HEK293T (cell line): ENCODE data around the gene NUDT6.
A peak's percentile ranks its signal among the peaks of the same experiment; 100 is the strongest.

Experiments
- CTCF ChIA-PET: fragments of 350-600 bp; formaldehyde crosslinking; extraction: SDS; loops from one replicate; lab custom pipeline; 2021; ENCODE audit warnings: antibody characterized with exemption, inconsistent platforms; lab: Yijun Ruan, JAX
- POLR2A ChIA-PET: fragments of 350-600 bp; formaldehyde crosslinking; extraction: SDS; loops from one replicate; lab custom pipeline; 2020; ENCODE audit warnings: antibody characterized with exemption, inconsistent platforms; lab: Yijun Ruan, JAX
- DNase-seq: peaks from one replicate; pipeline ENCODE4 v3.0.0; 2012; ENCODE audit warnings: mixed read lengths; ENCODE audit errors: extremely low spot score
- ARNT ChIP-seq: fragments of 450-650 bp; IDR thresholded peaks from 2 replicates; pipeline ENCODE4 v1.6.1; 2017; ENCODE audit warnings: mild to moderate bottlenecking
- BHLHE40 ChIP-seq: fragments of 450-650 bp; IDR thresholded peaks from 2 replicates; pipeline ENCODE4 v1.6.1; 2016; ENCODE audit warnings: mild to moderate bottlenecking, moderate library complexity, borderline replicate concordance
- CTBP1 ChIP-seq: fragments of 450-650 bp; IDR thresholded peaks from 2 replicates; pipeline ENCODE4 v1.6.1; 2016; ENCODE audit warnings: borderline replicate concordance
- ELF4 ChIP-seq: fragments of 450-650 bp; IDR thresholded peaks from 2 replicates; pipeline ENCODE4 v1.6.1; 2017; ENCODE audit warnings: antibody characterized with exemption
- FOXA1 ChIP-seq: fragments of 450-650 bp; IDR thresholded peaks from 2 replicates; pipeline ENCODE4 v1.6.1; 2016; ENCODE audit warnings: mild to moderate bottlenecking
- FOXK2 ChIP-seq: fragments of 450-650 bp; IDR thresholded peaks from 2 replicates; pipeline ENCODE4 v1.6.1; 2016; ENCODE audit warnings: mild to moderate bottlenecking
- FOXM1 ChIP-seq: fragments of 450-650 bp; IDR thresholded peaks from 2 replicates; pipeline ENCODE4 v1.6.1; 2017; ENCODE audit warnings: mild to moderate bottlenecking, borderline replicate concordance
- HDGF ChIP-seq: fragments of 450-650 bp; IDR thresholded peaks from 2 replicates; pipeline ENCODE4 v1.6.1; 2017; ENCODE audit warnings: antibody characterized with exemption, borderline replicate concordance
- L3MBTL2 ChIP-seq: fragments of 450-650 bp; conservative IDR thresholded peaks from 2 replicates; pipeline ENCODE4 v1.6.1; 2016; ENCODE audit warnings: mild to moderate bottlenecking
- LEF1 ChIP-seq: fragments of 450-650 bp; IDR thresholded peaks from 2 replicates; pipeline ENCODE4 v1.6.1; 2017; ENCODE audit warnings: mild to moderate bottlenecking, borderline replicate concordance
- NFRKB ChIP-seq: fragments of 450-650 bp; IDR thresholded peaks from 2 replicates; pipeline ENCODE4 v1.6.1; 2016; ENCODE audit warnings: mild to moderate bottlenecking, moderate library complexity
- SP1 ChIP-seq: fragments of 450-650 bp; IDR thresholded peaks from 2 replicates; pipeline ENCODE4 v1.6.1; 2017
- SUZ12 ChIP-seq: fragments of 450-650 bp; IDR thresholded peaks from 2 replicates; pipeline ENCODE4 v1.6.1; 2016; ENCODE audit warnings: mild to moderate bottlenecking
- TARDBP ChIP-seq: fragments of 450-650 bp; IDR thresholded peaks from 2 replicates; pipeline ENCODE4 v1.6.1; 2016
- ZNF384 ChIP-seq: fragments of 450-650 bp; IDR thresholded peaks from 2 replicates; pipeline ENCODE4 v1.6.1; 2016
- TF ChIP-seq, protein P1 (sequence below): fragments of 450-650 bp; IDR thresholded peaks from 2 replicates; pipeline ENCODE4 v1.6.1; 2016

The NUDT6 gene, protein sequence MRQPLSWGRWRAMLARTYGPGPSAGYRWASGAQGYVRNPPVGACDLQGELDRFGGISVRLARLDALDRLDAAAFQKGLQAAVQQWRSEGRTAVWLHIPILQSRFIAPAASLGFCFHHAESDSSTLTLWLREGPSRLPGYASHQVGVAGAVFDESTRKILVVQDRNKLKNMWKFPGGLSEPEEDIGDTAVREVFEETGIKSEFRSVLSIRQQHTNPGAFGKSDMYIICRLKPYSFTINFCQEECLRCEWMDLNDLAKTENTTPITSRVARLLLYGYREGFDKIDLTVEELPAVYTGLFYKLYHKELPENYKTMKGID

DNA sequence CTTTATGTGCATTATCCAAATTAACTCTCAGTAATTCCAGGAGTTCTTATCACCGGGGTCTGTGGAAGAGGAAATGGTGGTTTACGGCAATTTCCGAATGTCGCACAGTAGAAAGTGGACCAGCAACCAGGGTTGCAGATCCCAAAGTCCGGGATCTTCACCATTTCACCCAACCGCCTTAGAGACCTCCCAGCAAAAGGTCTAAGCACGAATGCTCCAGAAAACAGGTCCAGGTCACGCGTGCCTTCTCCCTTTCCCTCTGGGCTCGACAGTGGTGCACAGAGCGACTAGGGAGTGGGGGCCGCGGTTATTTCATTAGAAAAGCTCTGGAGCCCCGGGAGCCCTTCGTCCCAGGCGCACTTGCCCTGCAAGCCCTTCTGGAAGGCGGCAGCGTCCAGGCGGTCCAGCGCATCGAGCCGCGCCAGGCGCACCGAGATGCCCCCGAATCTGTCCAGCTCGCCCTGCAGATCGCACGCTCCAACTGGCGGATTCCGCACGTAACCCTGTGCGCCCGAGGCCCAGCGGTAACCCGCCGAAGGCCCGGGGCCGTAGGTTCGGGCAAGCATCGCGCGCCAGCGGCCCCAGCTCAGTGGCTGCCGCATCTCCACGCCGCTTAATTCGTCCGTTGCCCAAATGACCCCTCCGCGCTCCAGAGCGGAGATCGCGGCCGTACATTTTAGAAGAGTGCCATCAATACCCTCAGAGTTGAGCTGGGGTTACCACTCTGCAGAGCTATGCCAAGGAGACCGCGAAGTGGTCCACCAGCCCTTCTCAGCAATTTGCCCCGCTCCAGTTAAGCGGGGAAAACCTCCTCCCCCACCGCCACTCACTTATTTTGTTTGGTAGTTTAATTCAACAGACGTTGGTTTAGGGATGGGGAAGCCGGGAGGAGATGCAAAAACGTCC, at the start of gene NUDT6:
Gene NUDT6 (minus strand): TSS at position 627 of the 906 bp plus-strand sequence. CDS start 25 bp downstream, at position 602.
- DNase-seq = peak; percentile 66
- POLR2A ChIA-PET = interaction anchor here (0.5 to 1.7 kb wide), 4 partner anchors 65 to 189 kb away, joined by 3 to 8 read pairs (median 5); partner anchors contain the start of gene BBS12
- TF ChIP-seq BHLHE40 (no peak), L3MBTL2 (peak; percentile 55), SP1 (no peak)
- CTCF ChIA-PET = interaction anchor here (0.7 kb wide), 1 partner anchor 15 kb away, joined by 3 read pairs; no protein-coding TSS in a partner anchor

DNA sequence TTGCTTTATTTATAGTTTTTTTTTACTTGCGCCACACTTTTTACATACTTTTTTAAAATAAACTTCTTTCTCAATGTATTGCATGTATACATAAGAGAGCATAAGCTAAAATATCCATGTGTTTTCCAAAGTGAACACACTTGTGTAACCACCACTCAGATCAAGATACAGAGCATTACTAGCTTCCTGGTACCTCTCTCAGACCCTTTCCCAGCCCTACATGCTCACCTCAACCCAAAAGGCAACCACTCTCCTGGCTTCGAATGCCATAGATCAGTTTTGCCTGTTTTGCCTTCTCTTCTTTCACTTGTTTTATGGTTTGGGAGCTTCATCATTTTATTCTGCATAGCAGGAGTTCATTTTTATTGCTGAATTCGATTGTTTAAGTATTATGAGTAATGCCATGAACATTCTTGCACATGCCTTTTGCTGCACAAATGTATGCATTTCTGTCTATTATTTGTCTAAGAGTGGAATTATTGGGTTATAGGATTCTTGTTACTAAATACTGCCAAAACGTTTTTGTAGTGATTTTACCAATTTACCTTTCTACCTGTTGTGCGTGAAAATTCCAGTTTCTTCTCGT, 45.9 kb upstream of the NUDT6 start:
- POLR2A ChIA-PET = no interaction called here
- DNase-seq = no peak
- CTCF ChIA-PET = no interaction called here
- no peak for TF ChIP-seq L3MBTL2
- TF ChIP-seq ARNT = no peak
- no peak for TF ChIP-seq NFRKB
- TF ChIP-seq SUZ12 = no peak
- TF ChIP-seq SP1 = no peak
- TF ChIP-seq TARDBP = no peak
- TF ChIP-seq FOXK2 = no peak
- no peak for TF ChIP-seq FOXM1
- no peak for TF ChIP-seq HDGF
- TF ChIP-seq ELF4 = no peak
- peak; percentile 43; the same call in 1 of the 2 replicates for TF ChIP-seq CTBP1
- no peak for TF ChIP-seq FOXA1
- TF ChIP-seq, protein P1, sequence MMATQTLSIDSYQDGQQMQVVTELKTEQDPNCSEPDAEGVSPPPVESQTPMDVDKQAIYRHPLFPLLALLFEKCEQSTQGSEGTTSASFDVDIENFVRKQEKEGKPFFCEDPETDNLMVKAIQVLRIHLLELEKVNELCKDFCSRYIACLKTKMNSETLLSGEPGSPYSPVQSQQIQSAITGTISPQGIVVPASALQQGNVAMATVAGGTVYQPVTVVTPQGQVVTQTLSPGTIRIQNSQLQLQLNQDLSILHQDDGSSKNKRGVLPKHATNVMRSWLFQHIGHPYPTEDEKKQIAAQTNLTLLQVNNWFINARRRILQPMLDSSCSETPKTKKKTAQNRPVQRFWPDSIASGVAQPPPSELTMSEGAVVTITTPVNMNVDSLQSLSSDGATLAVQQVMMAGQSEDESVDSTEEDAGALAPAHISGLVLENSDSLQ = 0 out of 2 replicates have a peak, but pooled peaks have one; percentile 2
- no peak for TF ChIP-seq BHLHE40

DNA sequence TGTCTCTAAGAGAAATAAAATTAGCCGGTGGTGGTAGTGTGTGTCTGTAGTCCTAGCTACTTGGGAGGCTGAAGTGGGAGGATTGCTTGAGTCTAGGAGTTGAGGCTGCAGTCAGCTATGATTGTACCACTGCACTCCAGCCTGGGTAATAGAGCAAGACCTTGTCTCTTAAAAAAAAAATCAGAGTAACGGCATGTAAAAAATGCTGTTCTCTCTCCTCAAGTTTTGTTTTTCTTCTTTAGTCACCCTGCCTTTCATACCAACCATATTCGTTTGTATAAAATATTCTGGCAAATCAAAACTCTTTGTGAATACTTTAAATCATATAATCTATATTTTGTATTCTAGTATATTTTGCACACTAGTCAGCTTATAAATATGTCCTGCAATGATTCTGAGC, 44.8 kb upstream of the NUDT6 start:
- CTCF ChIA-PET = no interaction called here
- POLR2A ChIA-PET = no interaction called here
- DNase-seq = no peak
- TF ChIP-seq ZNF384 (no peak), SUZ12 (no peak), CTBP1 (no peak), HDGF (no peak), LEF1 (no peak), FOXM1 (no peak), FOXA1 (no peak), ELF4 (no peak), TARDBP (no peak), ARNT (no peak), SP1 (no peak), L3MBTL2 (no peak), BHLHE40 (no peak), NFRKB (no peak), FOXK2 (no peak)
- TF ChIP-seq, protein P1 = no peak

- no peak for TF ChIP-seq L3MBTL2
- no peak for TF ChIP-seq SUZ12
- TF ChIP-seq NFRKB = no peak
- no peak for TF ChIP-seq FOXA1
- no peak for TF ChIP-seq ELF4
- TF ChIP-seq FOXK2 = no peak
- no peak for TF ChIP-seq CTBP1
- no peak for TF ChIP-seq LEF1
- TF ChIP-seq, protein P1 = no peak
- TF ChIP-seq HDGF = no peak
- TF ChIP-seq BHLHE40 = no peak
- TF ChIP-seq SP1 = no peak
- no peak for TF ChIP-seq FOXM1
- no peak for TF ChIP-seq ARNT
- TF ChIP-seq TARDBP = no peak
- TF ChIP-seq ZNF384 = no peak
- CTCF ChIA-PET = no interaction called here
- no peak for DNase-seq
- POLR2A ChIA-PET = interaction anchor here (0.6 kb wide), 1 partner anchor 36 kb away, joined by 4 read pairs; no protein-coding TSS in a partner anchor
Measured at GRCh38 chr4:122966201-122966600, 43.8 kb upstream of the NUDT6 start.

GRCh38 chr4:122963216-122963615, 40.8 kb upstream of the NUDT6 start:
- TF ChIP-seq CTBP1 (no peak), ARNT (no peak)
- no peak for DNase-seq
- ChIA-PET CTCF (no interaction called here), POLR2A (no interaction called here)
